ENCODE results near the gene TBC1D28. TPM values are rescaled to one million over a fixed set of nuclear protein-coding genes. Genes with fewer than 3 reads are reported as not detected.
"Not testable (repeated sequence)": the region's sequence is repeated elsewhere in the genome, so short reads cannot be mapped to it uniquely, and the experiment has no call there.

The TBC1D28 gene
- total RNA-seq, 1 donor from 2014 or later: not detected

DNA sequence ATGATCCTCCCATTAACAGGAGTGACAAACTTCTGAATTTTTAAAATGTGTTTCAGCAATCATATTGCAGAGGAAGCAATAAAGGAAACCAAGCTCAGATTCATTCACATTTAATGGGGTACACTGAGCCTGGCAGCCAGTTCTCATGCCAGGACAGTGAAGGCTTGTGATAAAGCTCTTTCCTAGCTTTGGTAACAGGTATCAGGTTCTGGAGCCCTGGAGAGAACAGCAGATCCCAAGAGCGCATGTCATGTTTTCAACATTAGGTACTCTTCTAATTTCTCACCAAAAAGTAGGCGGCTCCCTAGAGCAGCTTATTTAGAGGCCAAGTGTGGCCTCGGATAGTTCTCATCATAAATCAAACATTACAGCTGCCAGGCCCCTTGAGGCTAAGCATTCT lies 23.3 kb upstream of the TBC1D28 start:
- H3K4me1 Mint-ChIP-seq; H3K27ac Mint-ChIP-seq; DNase-seq (ENCODE audit: low spot score); H3K4me2 ChIP-seq; H3K4me1 ChIP-seq; H3K4me3 Mint-ChIP-seq; H3K27ac ChIP-seq; H3K9ac ChIP-seq; H3K27me3 ChIP-seq; H2AFZ ChIP-seq (replicated peaks); H3K4me3 ChIP-seq; H4K20me1 ChIP-seq (ENCODE audit: low read depth); H3K27me3 Mint-ChIP-seq (ENCODE audit: insufficient read depth, low read depth); H3F3A ChIP-seq (ENCODE audit: low read depth): not testable (repeated sequence)
- Histone ChIP-seq H3K9me3 (ENCODE audit: low read depth) (peaks cover 15% of the 10 kb centered on the region), H3K36me3 (peaks cover 17% of the 10 kb centered on the region), H3K79me2 (ENCODE audit: low read depth) (peaks cover 12% of the 10 kb centered on the region)
- Mint-ChIP-seq H3K9me3 (peaks cover 46% of the 10 kb centered on the region), H3K36me3 (peaks cover 36% of the 10 kb centered on the region)

DNA sequence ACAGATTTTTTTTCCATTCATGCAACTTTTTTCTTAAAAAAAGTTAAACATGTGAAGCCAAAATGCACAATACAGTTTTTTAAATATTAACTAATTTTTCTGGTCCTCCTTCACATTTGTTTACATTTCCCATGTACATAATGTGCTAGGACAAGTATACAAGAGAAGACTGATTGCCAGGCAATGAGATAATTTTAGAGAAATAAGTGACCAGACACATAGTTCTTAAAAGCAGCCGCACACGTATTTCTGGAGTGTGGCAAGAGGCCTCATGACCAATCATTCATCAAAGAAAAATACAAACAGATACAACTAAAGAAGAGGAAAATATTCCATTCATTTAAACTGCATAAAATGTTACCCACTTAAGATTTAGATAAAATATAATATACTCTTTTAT lies 22.1 kb upstream of the TBC1D28 start:
- H3K4me2 ChIP-seq; DNase-seq (ENCODE audit: low spot score); H3K4me3 Mint-ChIP-seq; H3K27ac Mint-ChIP-seq; H4K20me1 ChIP-seq (ENCODE audit: low read depth); H3F3A ChIP-seq (ENCODE audit: low read depth); H2AFZ ChIP-seq (replicated peaks); H3K4me1 Mint-ChIP-seq; H3K9ac ChIP-seq; H3K27me3 ChIP-seq; H3K27ac ChIP-seq; H3K4me3 ChIP-seq; H3K27me3 Mint-ChIP-seq (ENCODE audit: insufficient read depth, low read depth); H3K4me1 ChIP-seq: not testable (repeated sequence)
- Histone ChIP-seq H3K36me3 (peaks cover 17% of the 10 kb centered on the region), H3K9me3 (ENCODE audit: low read depth) (peaks cover 21% of the 10 kb centered on the region), H3K79me2 (ENCODE audit: low read depth) (peaks cover 12% of the 10 kb centered on the region)
- H3K36me3 Mint-ChIP-seq: peaks cover 30% of the 10 kb centered on the region
- H3K9me3 Mint-ChIP-seq: peaks cover 50% of the 10 kb centered on the region

DNA sequence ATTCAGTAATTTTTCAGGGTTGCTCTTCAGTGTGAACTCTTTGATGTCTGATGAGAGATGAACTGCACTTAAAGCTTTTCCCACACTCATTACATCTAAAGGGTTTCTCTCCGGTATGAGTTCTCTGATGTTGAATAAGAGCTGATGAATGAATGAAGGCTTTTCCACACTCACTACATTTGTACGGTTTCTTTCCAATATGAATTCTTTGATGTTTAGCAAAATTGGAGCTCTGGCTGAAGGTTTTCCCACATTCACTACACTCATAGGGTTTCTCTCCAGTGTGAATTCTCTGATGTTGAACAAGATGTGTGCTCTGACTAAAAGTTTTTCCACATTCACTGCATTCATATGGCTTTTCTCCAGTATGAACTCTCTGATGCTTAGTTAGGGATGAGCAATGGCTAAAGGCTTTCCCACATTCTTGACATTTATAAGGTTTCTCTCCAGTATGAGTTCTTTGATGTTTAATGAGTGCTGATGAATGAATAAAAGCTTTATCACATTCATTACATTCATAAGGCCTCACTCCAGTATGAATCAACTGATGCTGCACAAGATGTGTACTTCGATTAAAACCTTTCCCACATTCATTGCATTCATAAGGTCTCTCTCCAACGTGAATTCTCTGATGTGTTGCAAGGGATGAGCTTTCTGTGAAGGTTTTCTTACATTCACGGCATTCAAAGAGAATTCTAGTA lies 17.9 kb upstream of the TBC1D28 start:
- H3K4me3 ChIP-seq; H2AFZ ChIP-seq (replicated peaks); H3K36me3 ChIP-seq; H3K4me1 ChIP-seq; H3K9ac ChIP-seq; H4K20me1 ChIP-seq (ENCODE audit: low read depth); H3K27me3 ChIP-seq; H3K4me1 Mint-ChIP-seq; DNase-seq (ENCODE audit: low spot score); H3K4me2 ChIP-seq; H3K4me3 Mint-ChIP-seq; H3K27ac Mint-ChIP-seq; H3F3A ChIP-seq (ENCODE audit: low read depth); H3K27ac ChIP-seq; H3K36me3 Mint-ChIP-seq; H3K79me2 ChIP-seq (ENCODE audit: low read depth); H3K27me3 Mint-ChIP-seq (ENCODE audit: insufficient read depth, low read depth): not testable (repeated sequence)
- peaks cover 36% of the 10 kb centered on the region for H3K9me3 Mint-ChIP-seq
- peaks cover 20% of the 10 kb centered on the region for H3K9me3 ChIP-seq (ENCODE audit: low read depth)

DNA sequence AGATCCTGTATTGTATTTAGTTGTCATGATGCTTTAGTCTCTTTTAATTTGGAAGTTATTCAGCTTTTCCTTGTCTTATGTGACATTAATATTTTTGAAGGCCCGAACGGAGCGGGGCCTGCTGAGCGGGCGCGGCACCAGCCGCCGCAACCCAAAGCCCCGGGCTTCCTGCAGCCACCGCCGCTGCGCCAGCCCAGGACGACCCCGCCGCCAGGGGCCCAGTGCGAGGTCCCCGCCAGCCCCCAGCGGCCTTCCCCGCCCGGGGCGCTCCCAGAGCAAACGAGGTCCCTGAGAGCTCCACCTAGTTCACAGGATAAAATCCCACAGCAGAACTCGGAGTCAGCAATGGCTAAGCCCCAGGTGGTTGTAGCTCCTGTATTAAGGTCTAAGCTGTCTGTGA lies 5.9 kb upstream of the TBC1D28 start:
- not testable (repeated sequence) for H3K36me3 ChIP-seq; H3K9me3 Mint-ChIP-seq; H3K4me1 ChIP-seq; H3K9ac ChIP-seq; H3K4me3 ChIP-seq; H3K79me2 ChIP-seq (ENCODE audit: low read depth); H2AFZ ChIP-seq (replicated peaks); H3K4me1 Mint-ChIP-seq; H3K4me3 Mint-ChIP-seq; H3F3A ChIP-seq (ENCODE audit: low read depth); H3K4me2 ChIP-seq; H3K27ac Mint-ChIP-seq; H3K27me3 Mint-ChIP-seq (ENCODE audit: insufficient read depth, low read depth); DNase-seq (ENCODE audit: low spot score); H3K27me3 ChIP-seq; H3K9me3 ChIP-seq (ENCODE audit: low read depth); H3K27ac ChIP-seq; H3K36me3 Mint-ChIP-seq; H4K20me1 ChIP-seq (ENCODE audit: low read depth)

DNA sequence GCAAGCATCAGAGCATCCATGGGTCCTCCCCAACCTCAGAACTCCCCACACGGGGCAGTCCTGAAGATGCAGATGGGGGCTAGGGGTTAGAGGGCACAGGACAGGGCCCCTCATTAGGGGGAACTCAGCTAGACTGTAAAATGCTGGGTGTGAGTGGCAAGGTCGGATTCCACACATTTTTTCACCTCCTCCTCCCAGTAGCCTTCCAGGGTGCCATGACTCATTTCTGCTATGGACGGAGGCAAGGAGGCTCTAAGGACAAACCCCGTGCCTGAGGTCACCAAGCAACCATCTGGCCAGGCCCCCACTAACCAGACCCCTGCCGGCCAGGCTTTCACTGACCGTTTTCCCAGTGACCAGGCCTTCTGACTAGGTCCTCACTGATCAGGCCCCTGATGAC lies 1.1 kb downstream of the TBC1D28 start:
- not testable (repeated sequence) for H2AFZ ChIP-seq (replicated peaks); H3K4me1 ChIP-seq; H3K79me2 ChIP-seq (ENCODE audit: low read depth); H3K4me3 Mint-ChIP-seq; H3K27ac ChIP-seq; H3K36me3 Mint-ChIP-seq; H4K20me1 ChIP-seq (ENCODE audit: low read depth); H3K9me3 Mint-ChIP-seq; H3K4me1 Mint-ChIP-seq; H3K4me2 ChIP-seq; H3F3A ChIP-seq (ENCODE audit: low read depth); H3K36me3 ChIP-seq; DNase-seq (ENCODE audit: low spot score); H3K9ac ChIP-seq; H3K4me3 ChIP-seq; H3K27ac Mint-ChIP-seq; H3K27me3 Mint-ChIP-seq (ENCODE audit: insufficient read depth, low read depth); H3K27me3 ChIP-seq; H3K9me3 ChIP-seq (ENCODE audit: low read depth)

DNA sequence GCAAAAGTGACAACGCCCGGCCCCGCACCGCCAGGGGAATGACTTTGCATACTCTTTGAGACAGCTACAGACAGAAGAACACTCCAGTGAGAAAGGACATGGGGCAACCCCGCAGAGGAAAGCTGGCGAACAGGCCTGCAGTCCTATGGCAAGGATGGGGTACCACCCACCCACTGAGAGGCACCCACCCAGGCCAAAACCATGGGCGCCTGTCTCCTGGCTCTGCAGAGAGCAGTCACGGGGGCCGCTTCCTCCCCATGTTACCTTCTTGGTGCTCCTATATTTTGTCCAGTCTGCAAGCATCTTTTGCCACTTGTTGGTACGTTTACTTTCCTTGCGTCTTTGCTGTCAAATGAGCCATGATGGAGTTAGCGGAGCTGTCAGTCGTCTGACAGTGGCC lies 5.8 kb downstream of the TBC1D28 start:
- H3K79me2 ChIP-seq (ENCODE audit: low read depth); H3K4me3 ChIP-seq; H3K4me2 ChIP-seq; H3K27me3 ChIP-seq; H3F3A ChIP-seq (ENCODE audit: low read depth); H3K36me3 Mint-ChIP-seq; H3K4me3 Mint-ChIP-seq; H3K27ac Mint-ChIP-seq; H3K4me1 ChIP-seq; H3K27me3 Mint-ChIP-seq (ENCODE audit: insufficient read depth, low read depth); H4K20me1 ChIP-seq (ENCODE audit: low read depth); H3K36me3 ChIP-seq; H2AFZ ChIP-seq (replicated peaks); H3K9ac ChIP-seq; H3K9me3 ChIP-seq (ENCODE audit: low read depth); DNase-seq (ENCODE audit: low spot score); H3K27ac ChIP-seq; H3K9me3 Mint-ChIP-seq; H3K4me1 Mint-ChIP-seq: not testable (repeated sequence)

DNA sequence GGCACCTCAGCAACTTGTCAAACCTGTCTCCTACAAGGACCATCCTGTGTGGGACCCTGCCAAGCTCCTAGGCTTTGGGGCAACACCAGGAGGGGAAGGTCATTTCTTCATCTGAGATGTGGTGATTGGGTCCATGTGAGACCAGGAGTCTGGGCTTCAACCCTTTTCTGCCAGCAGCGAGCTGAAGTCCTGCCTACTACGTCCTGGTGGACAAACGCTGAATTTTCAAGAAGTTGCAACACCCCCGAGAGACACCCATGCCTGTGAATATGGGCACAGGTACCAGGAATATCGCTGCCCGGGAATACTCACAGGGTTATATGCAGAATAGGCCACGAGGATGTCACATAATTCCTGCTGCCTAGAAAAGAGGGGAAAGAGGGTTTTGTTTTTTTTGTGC lies 8.0 kb downstream of the TBC1D28 start:
- H3K4me3 ChIP-seq: not testable (repeated sequence)

DNA sequence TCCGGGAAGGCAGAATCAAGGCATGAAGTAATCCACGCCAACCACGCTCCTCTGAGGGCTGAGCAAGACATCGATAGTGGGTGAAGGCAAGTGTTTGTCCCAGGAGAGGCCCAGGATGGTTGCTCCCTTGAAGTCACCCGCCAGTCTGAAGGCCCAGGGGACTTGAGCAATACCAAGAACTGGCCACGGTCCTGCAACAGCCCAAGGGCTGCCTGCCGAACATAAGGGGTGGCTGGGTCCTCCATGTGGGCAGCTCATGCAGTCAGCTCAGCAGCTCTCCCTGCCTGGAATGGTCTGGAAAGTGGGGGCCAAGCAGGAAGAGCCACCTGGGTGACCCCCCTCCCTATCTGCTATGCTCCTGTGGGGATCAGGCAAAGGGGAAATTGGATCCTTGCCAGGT lies 8.4 kb downstream of the TBC1D28 start:
- not testable (repeated sequence) for H3K4me2 ChIP-seq; H3K27ac ChIP-seq; H3K27me3 ChIP-seq; H3K79me2 ChIP-seq (ENCODE audit: low read depth); H3K9me3 ChIP-seq (ENCODE audit: low read depth); H4K20me1 ChIP-seq (ENCODE audit: low read depth); H3K9me3 Mint-ChIP-seq; H3K4me3 ChIP-seq; H3K4me1 Mint-ChIP-seq; H2AFZ ChIP-seq (replicated peaks); H3K4me1 ChIP-seq; H3K4me3 Mint-ChIP-seq; H3K9ac ChIP-seq; H3K36me3 ChIP-seq; H3K36me3 Mint-ChIP-seq; H3F3A ChIP-seq (ENCODE audit: low read depth); H3K27ac Mint-ChIP-seq; H3K27me3 Mint-ChIP-seq (ENCODE audit: insufficient read depth, low read depth); DNase-seq (ENCODE audit: low spot score)

More for the DNA sequence above, 8.0 kb downstream of the TBC1D28 start:
- not testable (repeated sequence) for DNase-seq (ENCODE audit: low spot score); H3K27me3 Mint-ChIP-seq (ENCODE audit: insufficient read depth, low read depth); H3K9me3 ChIP-seq (ENCODE audit: low read depth); H3K27ac Mint-ChIP-seq; H3K36me3 Mint-ChIP-seq; H3K27me3 ChIP-seq; H3K4me3 Mint-ChIP-seq; H3K4me2 ChIP-seq; H3K36me3 ChIP-seq; H3K27ac ChIP-seq; H4K20me1 ChIP-seq (ENCODE audit: low read depth); H2AFZ ChIP-seq (replicated peaks); H3K79me2 ChIP-seq (ENCODE audit: low read depth); H3K9me3 Mint-ChIP-seq; H3F3A ChIP-seq (ENCODE audit: low read depth); H3K4me1 Mint-ChIP-seq; H3K9ac ChIP-seq; H3K4me1 ChIP-seq

Measured in neural progenitor cell (in vitro differentiated cells).